ENCODE measurements around the gene ZNF79.
"Not testable (repeated sequence)": the region's sequence is repeated elsewhere in the genome, so short reads cannot be mapped to it uniquely, and the experiment has no call there.

The ZNF79 gene

GRCh38 chr9:127455324-127455992 is 31.3 kb downstream of the ZNF79 start:
- DNase-seq (ENCODE audit: low read depth, low spot score): no peak

- DNase-seq (ENCODE audit: low read depth, low spot score): no peak
These were observed 33.2 kb downstream of the ZNF79 start for GRCh38 chr9:127457191-127457878.

- peak; percentile 34 for DNase-seq (ENCODE audit: low read depth, low spot score)
These were observed 34.7 kb downstream of the ZNF79 start for GRCh38 chr9:127458921-127459320.

GRCh38 chr9:127463382-127463781 is 39.2 kb downstream of the ZNF79 start:
- DNase-seq (ENCODE audit: low read depth, low spot score): no peak

- peak; percentile 84 for DNase-seq (ENCODE audit: low read depth, low spot score)
These were observed 39.7 kb downstream of the ZNF79 start for GRCh38 chr9:127463911-127464310.

- DNase-seq (ENCODE audit: low read depth, low spot score): not testable (repeated sequence)
These were observed 42.3 kb downstream of the ZNF79 start for GRCh38 chr9:127466407-127466917.

GRCh38 chr9:127467621-127468020 is 43.4 kb downstream of the ZNF79 start:
- DNase-seq (ENCODE audit: low read depth, low spot score): no peak

- no peak for DNase-seq (ENCODE audit: low read depth, low spot score)
These were observed 46.5 kb downstream of the ZNF79 start for GRCh38 chr9:127470662-127471061.

- no peak for DNase-seq (ENCODE audit: low read depth, low spot score)
These were observed 49.3 kb downstream of the ZNF79 start for GRCh38 chr9:127473501-127473900.

- DNase-seq (ENCODE audit: low read depth, low spot score): no peak
These were observed 49.8 kb downstream of the ZNF79 start for GRCh38 chr9:127473932-127474331.

- no peak for DNase-seq (ENCODE audit: low read depth, low spot score)
These were observed 50.4 kb downstream of the ZNF79 start for GRCh38 chr9:127474592-127474991.

GRCh38 chr9:127479507-127480081 is 55.4 kb downstream of the ZNF79 start:
- no peak for DNase-seq (ENCODE audit: low read depth, low spot score)

GRCh38 chr9:127482662-127483061 is 58.5 kb downstream of the ZNF79 start:
- DNase-seq (ENCODE audit: low read depth, low spot score): no peak

GRCh38 chr9:127485995-127486394 is 61.8 kb downstream of the ZNF79 start:
- no peak for DNase-seq (ENCODE audit: low read depth, low spot score)

GRCh38 chr9:127488946-127489345 is 64.8 kb downstream of the ZNF79 start:
- no peak for DNase-seq (ENCODE audit: low read depth, low spot score)

GRCh38 chr9:127489471-127490115 is 65.4 kb downstream of the ZNF79 start:
- DNase-seq (ENCODE audit: low read depth, low spot score): no peak

- DNase-seq (ENCODE audit: low read depth, low spot score): no peak
These were observed 66.5 kb downstream of the ZNF79 start for GRCh38 chr9:127490535-127491230.

- DNase-seq (ENCODE audit: low read depth, low spot score): no peak
These were observed 67.3 kb downstream of the ZNF79 start for GRCh38 chr9:127491516-127491915.

- DNase-seq (ENCODE audit: low read depth, low spot score): no peak
These were observed 68.4 kb downstream of the ZNF79 start for GRCh38 chr9:127492616-127493015.

- DNase-seq (ENCODE audit: low read depth, low spot score): no peak
These were observed 69.6 kb downstream of the ZNF79 start for GRCh38 chr9:127493592-127494303.

- DNase-seq (ENCODE audit: low read depth, low spot score): no peak
These were observed 70.1 kb downstream of the ZNF79 start for GRCh38 chr9:127494304-127494702.
